ENCODE measurements around the gene HOXA9. TPM values are rescaled to one million over a fixed set of nuclear protein-coding genes. Genes with fewer than 3 reads are reported as not detected.
A peak's percentile ranks its signal among the peaks of the same experiment; 100 is the strongest.

Gene HOXA9
- total RNA-seq, 1 donor from 2014 or later = not detected

GRCh38 chr7:27179030-27179429 lies 13.7 kb upstream of the HOXA9 start:
- Mint-ChIP-seq H3K4me3 (ENCODE audit: low read depth) (no peak overlapping the region), H3K27ac (peak overlapping the region; percentile 69), H3K9me3 (ENCODE audit: low read depth) (no peaks in the 10 kb centered on the region), H3K36me3 (ENCODE audit: insufficient read depth) (no peaks in the 10 kb centered on the region), H3K4me1 (ENCODE audit: low read depth) (peaks cover 7% of the 10 kb centered on the region), H3K27me3 (peaks cover 98% of the 10 kb centered on the region)
- TF ChIP-seq CTCF (IDR thresholded peaks at IDR 0.05; ENCODE audit: unreplicated experiment) = no peak
- no peak for DNase-seq (ENCODE audit: low spot score, unreplicated experiment)

GRCh38 chr7:27178366-27178765 lies 13.0 kb upstream of the HOXA9 start:
- no peak overlapping the region for H3K27ac Mint-ChIP-seq
- H3K27me3 Mint-ChIP-seq = peaks cover 92% of the 10 kb centered on the region
- no peak for TF ChIP-seq CTCF (IDR thresholded peaks at IDR 0.05; ENCODE audit: unreplicated experiment)
- no peaks in the 10 kb centered on the region for H3K36me3 Mint-ChIP-seq (ENCODE audit: insufficient read depth)
- no peak for DNase-seq (ENCODE audit: low spot score, unreplicated experiment)
- no peaks in the 10 kb centered on the region for H3K9me3 Mint-ChIP-seq (ENCODE audit: low read depth)
- H3K4me1 Mint-ChIP-seq (ENCODE audit: low read depth) = peaks cover 7% of the 10 kb centered on the region
- H3K4me3 Mint-ChIP-seq (ENCODE audit: low read depth) = no peak overlapping the region

GRCh38 chr7:27177795-27178320 lies 12.5 kb upstream of the HOXA9 start:
- Mint-ChIP-seq H3K9me3 (ENCODE audit: low read depth) (no peaks in the 10 kb centered on the region), H3K27me3 (peaks cover 89% of the 10 kb centered on the region), H3K27ac (no peak overlapping the region), H3K4me3 (ENCODE audit: low read depth) (no peak overlapping the region), H3K4me1 (ENCODE audit: low read depth) (peaks cover 7% of the 10 kb centered on the region), H3K36me3 (ENCODE audit: insufficient read depth) (no peaks in the 10 kb centered on the region)
- DNase-seq (ENCODE audit: low spot score, unreplicated experiment) = no peak
- no peak for TF ChIP-seq CTCF (IDR thresholded peaks at IDR 0.05; ENCODE audit: unreplicated experiment)

GRCh38 chr7:27176962-27177794 lies 11.8 kb upstream of the HOXA9 start:
- no peak for DNase-seq (ENCODE audit: low spot score, unreplicated experiment)
- Mint-ChIP-seq H3K4me3 (ENCODE audit: low read depth) (no peak overlapping the region), H3K36me3 (ENCODE audit: insufficient read depth) (no peaks in the 10 kb centered on the region), H3K9me3 (ENCODE audit: low read depth) (no peaks in the 10 kb centered on the region), H3K27me3 (peaks cover 88% of the 10 kb centered on the region), H3K4me1 (ENCODE audit: low read depth) (peaks cover 7% of the 10 kb centered on the region), H3K27ac (no peak overlapping the region)
- no peak for TF ChIP-seq CTCF (IDR thresholded peaks at IDR 0.05; ENCODE audit: unreplicated experiment)

GRCh38 chr7:27176524-27176845 lies 11.1 kb upstream of the HOXA9 start:
- no peak overlapping the region for H3K27ac Mint-ChIP-seq
- H3K36me3 Mint-ChIP-seq (ENCODE audit: insufficient read depth) = no peaks in the 10 kb centered on the region
- H3K4me1 Mint-ChIP-seq (ENCODE audit: low read depth) = peaks cover 9% of the 10 kb centered on the region
- no peak for TF ChIP-seq CTCF (IDR thresholded peaks at IDR 0.05; ENCODE audit: unreplicated experiment)
- H3K4me3 Mint-ChIP-seq (ENCODE audit: low read depth) = no peak overlapping the region
- no peak for DNase-seq (ENCODE audit: low spot score, unreplicated experiment)
- peaks cover 88% of the 10 kb centered on the region for H3K27me3 Mint-ChIP-seq
- H3K9me3 Mint-ChIP-seq (ENCODE audit: low read depth) = no peaks in the 10 kb centered on the region

All from progenitor cell of endocrine pancreas (in vitro differentiated cells).